HG02943 (cell line): Measurements from ENCODE around the gene HYAL1.
"Not testable (repeated sequence)": the region's sequence is repeated elsewhere in the genome, so short reads cannot be mapped to it uniquely, and the experiment has no call there.

ENCODE experiments used
- ATAC-seq: cut with Tn5 transposase; IDR thresholded peaks from one replicate; pipeline ENCODE4 v1.9.1; 2021; ENCODE audit warnings: mild to moderate bottlenecking, low read depth, moderate library complexity; ENCODE audit not compliant: unreplicated experiment

Gene HYAL1

DNA sequence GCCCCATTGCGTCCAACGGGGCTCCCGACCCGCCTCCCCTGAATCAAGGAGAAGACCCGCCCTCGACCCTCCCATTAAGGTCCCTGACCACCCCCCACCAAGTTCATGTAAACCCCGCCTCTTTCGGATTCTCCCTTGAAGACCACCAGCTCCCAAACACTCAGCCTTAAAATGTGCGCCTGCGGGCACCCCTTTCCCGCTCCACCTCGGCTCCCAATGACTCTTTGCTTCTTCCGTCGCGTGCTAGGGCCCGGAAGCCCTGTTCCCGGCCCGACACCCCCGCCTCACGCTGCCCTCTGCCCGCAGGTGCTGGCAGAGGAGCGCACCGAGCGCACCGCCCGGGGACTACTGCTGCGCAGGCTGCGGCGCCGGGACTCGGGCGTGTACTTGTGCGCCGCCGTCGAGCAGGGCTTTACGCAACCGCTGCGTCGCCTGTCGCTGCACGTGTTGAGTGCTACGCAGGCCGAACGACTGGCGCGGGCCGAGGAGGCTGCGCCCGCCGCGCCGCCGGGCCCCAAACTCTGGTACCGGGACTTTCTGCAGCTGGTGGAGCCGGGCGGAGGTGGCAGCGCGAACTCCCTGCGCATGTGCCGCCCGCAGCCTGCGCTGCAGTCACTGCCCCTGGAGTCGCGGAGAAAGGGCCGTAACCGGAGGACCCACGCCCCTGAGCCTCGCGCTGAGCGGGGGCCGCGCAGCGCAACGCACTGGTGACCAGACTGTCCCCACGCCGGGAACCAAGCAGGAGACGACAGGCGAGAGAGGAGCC, 27.2 kb downstream of the HYAL1 start:
- no peak for ATAC-seq

DNA sequence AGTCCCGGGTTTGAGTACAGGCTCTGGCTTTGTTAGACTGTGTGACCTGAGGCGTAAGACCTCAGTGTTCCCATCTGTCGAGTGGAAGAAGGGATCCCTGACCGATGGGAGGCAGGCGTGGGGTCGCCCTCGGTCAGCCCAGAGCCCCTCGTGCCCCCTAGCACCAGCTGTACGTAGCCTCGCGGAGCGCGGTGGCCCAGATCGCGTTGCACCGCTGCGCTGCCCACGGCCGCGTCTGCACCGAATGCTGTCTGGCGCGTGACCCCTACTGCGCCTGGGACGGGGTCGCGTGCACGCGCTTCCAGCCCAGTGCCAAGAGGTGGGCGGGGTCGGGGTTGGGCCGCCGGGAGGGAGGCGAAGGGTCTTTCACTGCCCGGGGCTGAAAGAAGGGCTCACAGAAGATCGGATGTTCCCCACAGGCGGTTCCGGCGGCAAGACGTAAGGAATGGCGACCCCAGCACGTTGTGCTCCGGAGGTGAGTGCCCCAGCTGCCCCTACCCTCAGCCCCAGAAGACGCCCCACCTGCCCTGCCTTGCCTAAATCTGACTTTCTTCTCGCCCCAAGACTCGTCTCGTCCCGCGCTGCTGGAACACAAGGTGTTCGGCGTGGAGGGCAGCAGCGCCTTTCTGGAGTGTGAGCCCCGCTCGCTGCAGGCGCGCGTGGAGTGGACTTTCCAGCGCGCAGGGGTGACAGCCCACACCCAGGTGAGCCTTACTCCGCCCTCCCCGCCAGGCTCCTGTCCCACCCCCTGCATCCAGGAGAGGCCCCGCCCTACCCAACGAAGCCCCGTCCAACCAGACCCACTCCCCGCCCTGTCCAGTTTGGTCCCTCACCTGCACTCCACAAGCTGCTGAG, 28.0 kb downstream of the HYAL1 start:
- ATAC-seq: no peak

DNA sequence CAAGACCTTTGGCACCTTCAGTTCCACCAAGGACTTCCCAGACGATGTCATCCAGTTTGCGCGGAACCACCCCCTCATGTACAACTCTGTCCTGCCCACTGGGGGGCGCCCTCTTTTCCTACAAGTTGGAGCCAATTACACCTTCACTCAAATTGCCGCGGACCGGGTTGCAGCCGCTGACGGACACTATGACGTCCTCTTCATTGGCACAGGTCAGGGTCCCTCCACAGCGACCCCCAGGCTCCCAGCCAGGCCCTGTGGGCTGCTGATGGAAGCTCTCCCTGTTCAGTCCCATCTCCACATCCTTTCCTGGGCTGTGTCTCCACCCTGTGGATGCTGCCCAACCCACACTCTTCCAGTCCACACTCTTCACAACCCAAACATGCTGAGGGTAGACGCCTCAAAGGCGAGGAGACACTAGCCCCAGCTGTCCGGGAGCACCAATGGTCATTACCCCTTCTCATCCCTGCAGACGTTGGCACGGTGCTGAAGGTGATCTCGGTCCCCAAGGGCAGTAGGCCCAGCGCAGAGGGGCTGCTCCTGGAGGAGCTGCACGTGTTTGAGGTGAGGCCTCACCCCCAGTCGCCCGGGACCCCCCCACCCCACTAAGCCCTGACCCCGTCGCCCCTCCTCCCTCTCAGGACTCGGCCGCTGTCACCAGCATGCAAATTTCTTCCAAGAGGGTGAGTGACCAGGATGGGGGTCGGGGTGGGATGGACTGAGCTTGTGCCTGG, 28.8 kb downstream of the HYAL1 start:
- no peak for ATAC-seq

DNA sequence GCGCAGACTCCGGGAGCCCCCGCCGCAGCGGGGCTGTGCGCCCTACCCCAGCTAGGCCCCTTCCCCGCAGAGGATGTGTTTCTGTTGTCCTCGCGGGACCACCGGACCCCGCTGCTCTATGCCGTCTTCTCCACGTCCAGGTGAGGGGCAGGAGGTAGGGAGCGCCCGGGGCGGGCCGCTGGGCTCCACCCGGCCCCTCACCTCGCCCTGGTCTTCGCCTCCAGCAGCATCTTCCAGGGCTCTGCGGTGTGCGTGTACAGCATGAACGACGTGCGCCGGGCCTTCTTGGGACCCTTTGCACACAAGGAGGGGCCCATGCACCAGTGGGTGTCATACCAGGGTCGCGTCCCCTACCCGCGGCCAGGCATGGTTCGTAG, 29.7 kb downstream of the HYAL1 start:
- ATAC-seq: no peak

DNA sequence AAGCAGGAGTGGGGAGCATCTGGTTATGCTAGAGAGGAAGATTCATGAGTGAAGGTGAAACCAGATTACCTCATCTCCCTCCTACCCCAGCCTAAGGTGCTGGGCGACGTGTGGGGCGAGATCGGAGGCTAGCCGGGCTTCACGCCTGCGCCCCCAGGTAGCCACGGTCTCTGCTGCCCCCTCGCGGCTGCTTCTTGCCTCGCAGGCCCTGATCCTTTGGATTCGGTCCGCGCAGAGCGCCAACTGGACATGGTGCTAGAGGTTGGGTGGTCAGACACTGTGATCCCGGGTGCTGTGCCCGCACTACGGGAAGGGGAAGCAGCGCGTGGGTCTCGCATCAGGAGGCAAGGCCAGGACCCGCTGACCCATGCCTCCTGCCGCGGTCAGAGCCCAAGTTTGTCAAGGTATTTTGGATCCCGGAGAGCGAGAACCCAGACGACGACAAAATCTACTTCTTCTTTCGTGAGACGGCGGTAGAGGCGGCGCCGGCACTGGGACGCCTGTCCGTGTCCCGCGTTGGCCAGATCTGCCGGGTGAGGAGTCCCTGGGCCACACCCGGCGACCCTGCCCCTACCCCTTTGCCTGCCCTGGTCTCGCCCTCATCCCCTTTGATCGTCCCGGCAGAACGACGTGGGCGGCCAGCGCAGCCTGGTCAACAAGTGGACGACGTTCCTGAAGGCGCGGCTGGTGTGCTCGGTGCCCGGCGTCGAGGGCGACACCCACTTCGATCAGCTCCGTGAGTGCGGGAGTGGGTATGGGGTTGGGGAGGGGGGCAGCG, 30.3 kb downstream of the HYAL1 start:
- no peak for ATAC-seq

DNA sequence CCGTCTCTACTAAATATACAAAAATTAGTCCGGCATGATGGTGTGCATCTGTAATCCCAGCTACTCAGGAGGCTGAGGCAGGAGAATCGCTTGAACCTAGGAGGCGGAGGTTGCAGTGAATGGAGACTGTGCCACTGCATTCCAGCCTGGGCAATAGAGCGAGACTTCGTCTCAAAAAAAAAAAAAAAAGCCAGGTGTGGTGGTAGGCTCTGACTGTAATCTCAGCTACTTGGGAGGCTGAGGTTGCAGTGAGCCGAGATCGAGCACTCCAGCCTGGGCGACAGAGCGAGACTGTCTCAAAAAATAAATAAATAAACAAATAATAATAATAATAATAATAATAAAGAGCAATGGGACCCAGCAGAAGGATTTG, 30.9 kb downstream of the HYAL1 start:
- ATAC-seq: not testable (repeated sequence)

DNA sequence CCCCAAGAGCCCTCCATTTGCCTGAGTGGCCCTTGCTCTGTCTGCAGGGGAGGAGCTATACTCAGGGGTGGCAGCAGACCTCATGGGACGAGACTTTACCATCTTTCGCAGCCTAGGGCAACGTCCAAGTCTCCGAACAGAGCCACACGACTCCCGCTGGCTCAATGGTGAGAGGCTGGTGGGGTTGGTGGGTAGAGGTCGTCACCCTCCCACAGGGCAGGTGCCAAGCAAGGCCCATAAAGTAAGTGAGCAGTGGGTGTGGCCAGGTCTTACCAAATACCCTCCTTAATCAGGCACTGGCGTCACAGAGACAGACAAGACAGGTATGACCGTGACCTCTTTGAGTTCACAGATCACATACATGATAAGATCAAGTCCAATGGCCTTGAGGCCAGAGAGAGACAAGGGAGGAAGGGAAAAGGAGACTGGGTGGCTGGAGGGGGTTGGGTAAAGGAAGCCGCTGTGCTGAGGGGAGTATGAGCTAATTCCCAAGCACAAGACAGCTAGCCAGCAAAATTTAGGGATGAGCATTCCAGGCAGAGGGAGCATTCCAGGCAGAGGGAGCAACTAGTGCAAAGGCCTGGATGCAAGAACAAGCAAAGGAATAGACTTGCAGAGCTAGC, 31.9 kb downstream of the HYAL1 start:
- no peak for ATAC-seq

DNA sequence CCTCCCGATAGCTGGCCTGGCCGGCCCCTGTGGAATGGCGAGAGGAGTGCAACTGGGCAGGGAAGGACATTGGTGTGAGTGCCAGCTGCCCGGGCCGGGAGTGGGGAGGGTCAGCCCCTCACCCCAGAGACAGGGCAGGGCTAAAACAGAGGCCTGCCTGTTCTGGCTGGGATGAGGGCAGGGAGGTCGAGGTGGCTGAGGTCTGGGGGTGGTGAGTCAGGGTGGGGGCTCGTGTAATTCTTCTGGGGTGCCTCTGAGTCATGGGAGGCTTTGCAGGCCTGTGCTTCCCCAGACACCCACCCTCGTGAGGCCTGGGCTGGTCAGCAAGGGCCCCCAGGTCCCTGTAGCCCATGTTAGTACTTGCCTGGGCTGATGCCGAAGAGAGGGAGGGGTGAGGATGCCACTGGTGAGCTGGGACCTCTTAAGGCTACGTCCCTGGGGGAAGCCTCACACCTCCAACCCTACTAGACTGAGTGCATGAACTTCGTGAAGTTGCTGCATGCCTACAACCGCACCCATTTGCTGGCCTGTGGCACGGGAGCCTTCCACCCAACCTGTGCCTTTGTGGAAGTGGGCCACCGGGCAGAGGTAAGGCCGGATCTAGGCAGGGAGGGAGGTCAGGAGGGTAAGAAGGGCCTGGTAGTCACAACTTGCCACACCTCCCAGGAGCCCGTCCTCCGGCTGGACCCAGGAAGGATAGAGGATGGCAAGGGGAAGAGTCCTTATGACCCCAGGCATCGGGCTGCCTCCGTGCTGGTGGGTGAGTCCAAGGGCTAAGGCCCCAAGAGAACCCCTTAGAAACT, 32.8 kb downstream of the HYAL1 start:
- no peak for ATAC-seq

DNA sequence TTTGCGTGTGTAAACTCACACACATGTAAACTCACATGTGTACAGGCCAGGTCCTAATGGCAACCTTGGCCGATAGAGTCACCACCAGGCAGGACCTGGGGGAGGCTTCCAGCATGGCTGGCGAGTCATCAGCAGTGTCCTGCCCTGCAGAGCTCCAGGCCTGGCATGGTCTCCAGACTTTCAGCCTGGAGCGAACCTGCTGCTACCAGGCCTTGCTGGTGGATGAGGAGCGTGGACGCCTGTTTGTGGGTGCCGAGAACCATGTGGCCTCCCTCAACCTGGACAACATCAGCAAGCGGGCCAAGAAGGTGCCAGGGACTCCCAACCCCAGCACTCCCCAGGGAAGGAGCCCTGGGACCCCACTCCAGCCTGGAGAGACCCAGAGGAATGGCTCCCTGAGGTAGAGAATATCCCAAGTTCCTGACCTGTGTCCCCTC, 33.4 kb downstream of the HYAL1 start:
- no peak for ATAC-seq

DNA sequence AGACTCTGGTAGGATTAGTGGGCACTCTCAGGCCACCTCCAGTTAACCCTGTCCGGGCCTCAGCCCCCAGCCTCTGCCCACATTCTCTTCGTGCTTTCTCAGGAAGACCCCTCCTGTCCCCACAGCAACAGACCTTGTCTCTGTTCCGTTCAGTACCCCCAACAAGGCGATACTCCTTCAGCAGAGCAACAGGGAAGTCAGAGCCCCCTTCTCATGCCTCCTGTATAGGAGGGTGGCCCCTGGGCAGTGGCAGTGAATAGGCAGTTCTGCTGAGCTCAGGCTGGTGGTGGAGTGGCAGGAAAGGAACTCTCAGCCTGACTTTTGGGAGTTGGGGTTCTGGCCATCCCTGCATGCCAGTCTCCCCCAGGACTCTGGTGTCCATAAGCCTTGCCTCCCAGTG, 33.9 kb downstream of the HYAL1 start:
- ATAC-seq: no peak

DNA sequence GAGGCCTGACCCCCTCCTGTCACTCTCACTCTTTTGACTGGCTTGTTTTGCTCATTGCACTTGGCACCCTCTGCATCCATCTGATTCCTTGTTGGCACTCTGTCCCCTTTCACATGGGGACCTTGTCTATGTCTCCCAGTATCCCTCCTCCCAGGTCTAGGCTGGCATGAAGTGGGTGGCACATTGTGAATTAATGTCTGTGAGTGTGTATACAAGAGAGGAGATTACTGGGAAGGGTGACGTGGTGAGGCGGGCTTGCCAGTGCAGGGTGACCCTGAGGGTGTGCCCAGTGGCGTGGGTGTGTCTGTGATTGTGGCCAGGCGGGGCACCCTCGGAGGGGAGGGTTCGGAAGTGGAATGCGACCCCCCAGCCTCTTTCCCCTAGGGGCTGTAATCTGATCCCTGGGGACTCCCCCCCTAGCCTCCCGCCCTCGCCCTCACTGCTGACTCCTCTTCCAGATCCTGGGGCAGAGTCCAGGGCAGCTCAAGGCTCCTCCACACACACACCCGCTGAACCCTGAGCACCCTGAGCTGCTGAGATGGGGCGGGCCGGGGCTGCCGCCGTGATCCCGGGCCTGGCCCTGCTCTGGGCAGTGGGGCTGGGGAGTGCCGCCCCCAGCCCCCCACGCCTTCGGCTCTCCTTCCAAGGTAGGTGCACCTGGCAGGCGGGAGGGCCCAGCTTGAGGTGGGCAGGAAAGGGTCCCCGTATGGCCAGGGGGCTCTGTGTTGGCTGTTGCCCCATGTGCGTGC, 34.5 kb downstream of the HYAL1 start, which contains the start of gene SEMA3B:
Gene SEMA3B (plus strand): TSS at position 445 of the 749 bp plus-strand sequence. CDS start 94 bp downstream, at position 539.
- no peak for ATAC-seq

DNA sequence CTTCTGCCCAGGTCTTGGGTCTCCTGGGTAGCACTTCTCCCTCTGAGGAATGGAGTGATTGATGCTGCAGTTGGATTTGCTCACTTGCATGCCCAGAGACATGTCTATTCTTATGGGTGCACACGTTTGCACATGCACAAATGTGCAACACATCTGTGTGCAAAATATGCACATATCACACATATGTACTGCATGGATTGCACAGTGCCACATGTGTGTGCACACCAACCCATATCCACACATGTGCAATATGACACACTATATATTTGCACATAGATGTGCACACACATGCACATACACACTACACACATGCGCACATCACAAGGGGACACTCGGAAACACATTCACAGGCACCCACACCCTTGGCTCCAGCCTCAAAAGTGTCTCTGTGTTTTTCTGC, 35.1 kb downstream of the HYAL1 start:
- no peak for ATAC-seq

DNA sequence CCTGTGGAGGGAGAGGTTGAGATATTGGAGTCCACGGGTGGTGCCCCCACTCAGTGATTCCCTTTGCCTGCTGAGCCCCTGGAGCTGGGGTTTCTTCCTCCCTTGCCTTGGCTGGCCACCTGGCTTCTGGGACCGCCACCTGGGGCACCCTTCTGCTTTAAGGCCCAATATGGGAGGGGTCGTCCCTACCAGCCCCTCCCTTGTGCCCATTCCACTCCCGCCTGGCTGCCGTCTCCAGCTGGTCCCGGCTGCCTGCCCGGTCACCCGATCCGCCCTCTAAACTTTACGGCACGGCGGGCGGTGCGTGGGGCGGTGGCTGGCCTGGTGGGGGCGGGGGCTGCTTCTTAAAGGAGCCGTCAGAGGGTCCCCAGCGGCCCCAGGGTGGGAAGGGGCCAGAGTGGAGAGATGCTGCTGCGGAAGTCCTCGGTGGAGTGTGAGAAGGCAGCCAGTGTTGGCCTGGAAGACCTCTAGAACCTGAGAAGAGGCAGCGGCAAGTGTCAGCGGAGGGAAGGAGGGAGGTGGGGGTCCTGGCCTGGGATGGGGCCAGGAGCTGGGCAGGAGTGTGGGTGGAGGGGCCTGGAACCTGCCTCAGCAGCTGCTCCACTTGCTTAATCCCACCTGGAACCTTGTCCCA, 36.0 kb downstream of the HYAL1 start:
- ATAC-seq: no peak

DNA sequence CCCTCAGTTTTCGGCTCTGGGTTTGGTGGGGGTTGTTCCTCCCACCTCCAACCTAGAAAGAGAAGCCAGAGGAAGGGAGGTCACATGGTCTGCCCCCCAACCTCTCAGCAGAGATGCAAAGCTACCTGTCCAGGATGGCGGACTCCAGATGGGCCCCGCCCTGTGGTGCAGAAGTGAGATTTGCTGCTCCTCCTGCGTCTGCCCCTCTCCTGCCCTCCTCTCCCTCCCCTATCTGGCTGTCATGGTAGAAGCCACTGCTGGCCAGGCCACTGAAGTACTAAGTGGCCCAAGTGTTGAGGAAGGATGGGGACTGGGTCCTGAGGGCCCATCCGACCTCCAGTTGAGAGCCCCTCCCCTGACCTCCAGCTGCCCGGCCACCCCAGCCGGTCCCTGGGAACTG, 36.5 kb downstream of the HYAL1 start:
- ATAC-seq: no peak

DNA sequence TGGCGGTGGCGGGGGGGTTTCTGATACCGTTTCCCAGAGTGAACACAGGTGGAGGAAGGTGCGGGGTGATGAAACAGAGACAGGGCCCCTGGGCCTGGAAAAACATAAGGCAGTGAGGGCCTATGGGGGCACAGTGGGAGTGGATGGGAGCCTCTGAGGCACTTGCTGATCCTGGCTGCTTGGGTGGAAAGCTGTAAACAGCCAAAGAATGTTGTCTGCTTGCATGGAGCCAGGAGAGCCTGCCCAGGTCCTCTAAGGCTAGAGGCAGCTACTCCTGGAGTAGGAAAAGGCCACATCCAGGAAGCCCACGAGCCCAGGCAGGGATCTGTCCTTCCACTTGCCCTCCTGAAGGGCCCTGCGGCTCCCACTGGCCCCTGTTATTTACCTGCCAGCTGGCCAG, 37.4 kb downstream of the HYAL1 start:
- ATAC-seq: no peak

DNA sequence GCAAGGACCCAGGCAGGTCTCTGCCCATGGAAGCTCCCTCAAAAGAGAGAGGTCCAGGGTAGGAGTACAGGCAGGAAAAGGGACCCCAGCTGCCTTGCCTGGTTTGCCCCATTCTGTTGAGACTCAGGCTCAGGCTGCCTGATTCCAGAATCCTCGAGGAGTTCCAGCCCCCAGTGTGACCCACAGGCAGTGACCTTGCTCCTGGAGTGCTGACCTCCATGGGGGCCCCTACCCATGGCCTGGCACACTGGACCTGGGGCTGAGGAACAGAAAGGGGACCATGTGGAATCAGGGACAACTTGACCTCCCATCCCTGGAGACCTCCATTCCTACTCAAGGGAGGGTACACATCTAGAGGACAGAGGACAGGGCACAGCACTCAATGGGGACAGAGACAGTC, 37.8 kb downstream of the HYAL1 start:
- no peak for ATAC-seq

DNA sequence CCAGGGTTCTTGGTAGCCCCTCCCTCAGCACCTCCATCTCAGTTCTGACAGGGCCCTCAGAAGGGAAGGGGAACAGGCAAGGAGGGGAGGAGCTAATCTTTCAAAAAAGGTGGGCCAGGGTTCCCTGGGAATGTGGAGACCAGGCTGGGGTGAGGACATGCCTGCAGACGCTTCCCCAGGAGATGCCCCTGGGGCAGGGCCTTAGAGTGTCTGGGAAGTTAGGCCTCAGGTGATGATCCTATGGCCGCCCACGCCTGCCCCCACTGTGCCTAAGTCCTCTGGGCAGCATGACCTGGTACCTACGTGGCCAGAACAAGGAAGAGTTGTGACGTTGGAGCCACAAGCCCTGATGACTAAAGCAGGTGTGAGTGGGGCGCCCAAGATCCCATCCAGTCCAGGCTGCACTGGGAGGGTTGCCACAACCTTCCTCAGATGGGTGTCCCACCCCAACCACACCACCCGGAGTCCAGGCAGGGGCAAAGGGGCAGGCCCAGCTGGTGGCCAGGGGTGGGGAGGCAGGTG, 38.3 kb downstream of the HYAL1 start:
- no peak for ATAC-seq
